GM23338 (cell line): ENCODE measurements around the gene NRG3. TPM values are rescaled to one million over a fixed set of nuclear protein-coding genes. Genes with fewer than 3 reads are reported as not detected.

Experiments
- ATAC-seq: fragments of 200-7000 bp; cut with Tn5 transposase; 3 replicates; pipeline ENCODE4 v1.9.1; 2020
- DNase-seq: peaks from one replicate; pipeline ENCODE4 v3.0.0-alpha.2; 2015; ENCODE audit warnings: low spot score
- H2AFZ ChIP-seq: fragments of 200-600 bp; sonication (generic); 2 replicates; pipeline ENCODE4 v1.8.0; 2016; ENCODE audit warnings: antibody characterized with exemption, mild to moderate bottlenecking, moderate library complexity
- H3F3A ChIP-seq: fragments of 200-600 bp; sonication (generic); replicated peaks from 2 replicates; pipeline ENCODE4 v1.8.0; 2017; ENCODE audit warnings: antibody characterized with exemption, mixed run types, low read depth
- H3K27ac ChIP-seq: fragments of 200-600 bp; sonication (generic); 2 replicates; pipeline ENCODE4 v1.6.1; 2016; ENCODE audit warnings: low read depth
- H3K27me3 ChIP-seq: fragments of 200-600 bp; sonication (generic); 2 replicates; pipeline ENCODE4 v1.8.0; 2016; ENCODE audit warnings: mild to moderate bottlenecking, mixed run types, moderate library complexity; ENCODE audit not compliant: insufficient read depth
- H3K36me3 ChIP-seq: fragments of 200-600 bp; sonication (generic); 2 replicates; pipeline ENCODE4 v1.8.0; 2016; ENCODE audit warnings: mild to moderate bottlenecking; ENCODE audit not compliant: insufficient read depth
- H3K4me1 ChIP-seq: fragments of 200-600 bp; sonication (generic); 2 replicates; pipeline ENCODE4 v1.8.0; 2016; ENCODE audit warnings: mild to moderate bottlenecking, moderate library complexity; ENCODE audit not compliant: insufficient read depth
- H3K4me2 ChIP-seq: fragments of 200-600 bp; sonication (generic); 2 replicates; pipeline ENCODE4 v1.7.1; 2017; ENCODE audit warnings: mixed run types
- H3K4me3 ChIP-seq: fragments of 200-600 bp; sonication (generic); 2 replicates; pipeline ENCODE4 v1.6.1; 2016; ENCODE audit warnings: mixed run types
- H3K79me2 ChIP-seq: fragments of 200-600 bp; sonication (generic); replicated peaks from 2 replicates; pipeline ENCODE4 v1.8.0; 2017; ENCODE audit warnings: mild to moderate bottlenecking; ENCODE audit not compliant: insufficient read depth
- H3K9me2 ChIP-seq: fragments of 200-600 bp; sonication (generic); 2 replicates; pipeline ENCODE4 v1.8.0; 2017; ENCODE audit not compliant: insufficient read depth
- H4K20me1 ChIP-seq: fragments of 200-600 bp; sonication (generic); replicated peaks from 2 replicates; pipeline ENCODE4 v1.8.0; 2017; ENCODE audit warnings: mild to moderate bottlenecking; ENCODE audit not compliant: insufficient read depth
- H3K27ac Mint-ChIP-seq: 2 replicates; pipeline ENCODE4 v1.8.0; 2020; ENCODE audit warnings: inconsistent platforms, mild to moderate bottlenecking, moderate library complexity, mixed read lengths
- H3K27me3 Mint-ChIP-seq: 3 replicates; pipeline ENCODE4 v1.8.0; 2022; ENCODE audit warnings: low read depth, mild to moderate bottlenecking, moderate library complexity, mixed read lengths, inconsistent platforms; ENCODE audit not compliant: insufficient read depth, poor library complexity
- H3K36me3 Mint-ChIP-seq: 3 replicates; pipeline ENCODE4 v1.8.0; 2021; ENCODE audit warnings: low read depth, mild to moderate bottlenecking, inconsistent platforms, moderate library complexity, mixed read lengths
- H3K4me1 Mint-ChIP-seq: 3 replicates; pipeline ENCODE4 v1.8.0; 2020; ENCODE audit warnings: mild to moderate bottlenecking, inconsistent platforms, mixed read lengths
- H3K4me3 Mint-ChIP-seq: 3 replicates; pipeline ENCODE4 v1.8.0; 2021; ENCODE audit warnings: moderate library complexity, mild to moderate bottlenecking, inconsistent platforms, mixed read lengths
- H3K9me3 Mint-ChIP-seq: 3 replicates; pipeline ENCODE4 v1.8.0; 2020; ENCODE audit warnings: moderate library complexity, mild to moderate bottlenecking, inconsistent platforms, mixed read lengths
- ETS1 ChIP-seq: IDR thresholded peaks from 2 replicates; pipeline ENCODE4 v1.6.1; 2016; ENCODE audit warnings: antibody characterized with exemption
- EZH2 ChIP-seq: fragments of 200-600 bp; sonication (generic); IDR thresholded peaks from one replicate; pipeline ENCODE4 v1.8.0; 2017; ENCODE audit warnings: antibody characterized with exemption, mild to moderate bottlenecking, low read depth; ENCODE audit not compliant: unreplicated experiment
- NANOG ChIP-seq: IDR thresholded peaks from 2 replicates; pipeline ENCODE4 v1.6.1; 2016; ENCODE audit warnings: antibody characterized with exemption, borderline replicate concordance
- POLR2AphosphoS5 ChIP-seq: IDR thresholded peaks from 2 replicates; pipeline ENCODE4 v1.6.1; 2016; ENCODE audit warnings: antibody characterized with exemption, low read depth
- REST ChIP-seq: IDR thresholded peaks from one replicate; pipeline ENCODE4 v1.6.1; 2018; ENCODE audit warnings: antibody characterized with exemption; ENCODE audit not compliant: unreplicated experiment
- STAT1 ChIP-seq: IDR thresholded peaks from one replicate; pipeline ENCODE4 v1.6.1; 2016; ENCODE audit warnings: antibody characterized with exemption; ENCODE audit not compliant: unreplicated experiment
- ZNF114 ChIP-seq: fragments of 250-450 bp; sonication (Bioruptor Pico); IDR thresholded peaks from 2 replicates; pipeline ENCODE4 v1.5.0; 2020; ENCODE audit warnings: mild to moderate bottlenecking, moderate library complexity
- ZNF331 ChIP-seq: fragments of 250-450 bp; sonication (Bioruptor Pico); IDR thresholded peaks from 2 replicates; pipeline ENCODE4 v1.5.0; 2020; ENCODE audit warnings: low read depth, mild to moderate bottlenecking, moderate library complexity
- polyA plus RNA-seq: library from polyadenylated mRNA; unstranded; fragments of >200 nt; fragmentation: Nextera tagmentation; extraction: Ambion mirVana; gene quantifications from 2 replicates; pipeline ENCODE4 v1.2.1, GENCODE V29; 2016
- total RNA-seq: library from RNA; depleted of rRNA; stranded (reverse); fragments of >200 nt; shearing (Covaris generic); gene quantifications from 2 replicates; pipeline ENCODE4 v1.2.3, GENCODE V29; 2014
- TF ChIP-seq, protein P1 (sequence below), 2 experiments: fragments of 200-600 bp in 1 of 2; sonication (generic) in 1 of 2; conservative IDR thresholded peaks; 2 replicates each; pipeline versions ENCODE4 v1.5.1 to v1.6.1; 2016 to 2017; ENCODE audit warnings: antibody characterized with exemption in 2 of 2, low read depth in 2 of 2, mild to moderate bottlenecking in 2 of 2, moderate library complexity in 1 of 2

NRG3 gene
- total and polyA plus RNA-seq, 2 experiments from 2014 or later, result 1.9 to 3.9 TPM

DNA sequence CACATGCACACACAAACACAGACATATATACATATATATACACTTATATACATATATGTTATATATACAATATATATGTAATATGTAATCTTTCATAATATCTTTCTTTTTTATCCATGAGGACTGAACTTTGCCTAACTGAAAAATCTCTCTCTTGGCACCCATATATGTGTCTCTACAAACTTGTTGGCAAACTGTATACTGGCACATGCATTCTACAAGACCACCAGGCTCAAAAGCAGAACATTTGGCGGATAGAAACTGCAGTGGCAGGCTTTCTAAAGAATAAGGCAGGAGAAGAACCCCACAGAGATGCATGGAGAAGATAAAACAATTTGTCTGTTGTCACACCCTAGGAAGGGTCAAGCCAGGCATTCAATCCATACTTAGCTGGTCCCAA is 165.3 kb downstream of the NRG3 start (continued):
- TF ChIP-seq, protein P1, sequence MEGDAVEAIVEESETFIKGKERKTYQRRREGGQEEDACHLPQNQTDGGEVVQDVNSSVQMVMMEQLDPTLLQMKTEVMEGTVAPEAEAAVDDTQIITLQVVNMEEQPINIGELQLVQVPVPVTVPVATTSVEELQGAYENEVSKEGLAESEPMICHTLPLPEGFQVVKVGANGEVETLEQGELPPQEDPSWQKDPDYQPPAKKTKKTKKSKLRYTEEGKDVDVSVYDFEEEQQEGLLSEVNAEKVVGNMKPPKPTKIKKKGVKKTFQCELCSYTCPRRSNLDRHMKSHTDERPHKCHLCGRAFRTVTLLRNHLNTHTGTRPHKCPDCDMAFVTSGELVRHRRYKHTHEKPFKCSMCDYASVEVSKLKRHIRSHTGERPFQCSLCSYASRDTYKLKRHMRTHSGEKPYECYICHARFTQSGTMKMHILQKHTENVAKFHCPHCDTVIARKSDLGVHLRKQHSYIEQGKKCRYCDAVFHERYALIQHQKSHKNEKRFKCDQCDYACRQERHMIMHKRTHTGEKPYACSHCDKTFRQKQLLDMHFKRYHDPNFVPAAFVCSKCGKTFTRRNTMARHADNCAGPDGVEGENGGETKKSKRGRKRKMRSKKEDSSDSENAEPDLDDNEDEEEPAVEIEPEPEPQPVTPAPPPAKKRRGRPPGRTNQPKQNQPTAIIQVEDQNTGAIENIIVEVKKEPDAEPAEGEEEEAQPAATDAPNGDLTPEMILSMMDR (conservative IDR thresholded peaks at IDR 0.05; ENCODE audit: low read depth in 2 of 2), result no peak
- TF ChIP-seq ZNF114 (CRISPR knock-in tag) (no peak), ETS1 (no peak), EZH2 (no peak), STAT1 (no peak), NANOG (no peak), POLR2AphosphoS5 (no peak), ZNF331 (CRISPR knock-in tag) (no peak)

DNA sequence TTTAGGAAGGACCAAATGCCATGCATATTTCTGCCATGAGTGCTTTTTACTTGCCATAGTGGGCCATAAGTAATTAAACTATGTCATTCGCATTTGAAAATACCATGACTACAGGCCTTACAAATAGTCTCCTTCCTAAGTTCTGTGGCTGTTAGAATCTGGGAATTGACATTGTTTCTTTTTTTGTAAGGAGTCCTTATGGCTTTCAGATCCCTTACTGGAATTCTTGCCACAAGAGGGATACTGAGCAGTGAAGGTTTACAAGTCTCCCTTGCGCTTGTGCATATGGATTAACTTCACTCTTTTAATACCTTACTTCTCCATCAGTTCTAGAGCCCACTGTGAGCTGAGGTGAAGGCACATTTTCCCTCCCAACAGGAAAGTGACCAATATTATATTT is 166.0 kb downstream of the NRG3 start:
- no peaks in the 10 kb centered on the region for H4K20me1 ChIP-seq
- no peaks in the 10 kb centered on the region for H3K9me2 ChIP-seq
- no peak overlapping the region for H3K4me2 ChIP-seq
- TF ChIP-seq REST, result no peak
- TF ChIP-seq, protein P1 (conservative IDR thresholded peaks at IDR 0.05; ENCODE audit: low read depth in 2 of 2), result peak in 1 of 2 experiments; percentile 47; a peak in 3 of 4 replicates
- H3K27ac Mint-ChIP-seq, result no peak overlapping the region
- H3K4me3 ChIP-seq, result no peak overlapping the region
- 0 out of 2 replicates have a peak, but pooled peaks cover 4% of the 10 kb centered on the region for H3K4me1 ChIP-seq
- H3K9me3 Mint-ChIP-seq, result peaks cover 2% of the 10 kb centered on the region; the same call in 2 of the 3 replicates
- no peaks in the 10 kb centered on the region for H3K79me2 ChIP-seq
- H3K4me3 Mint-ChIP-seq, result no peak overlapping the region
- H2AFZ ChIP-seq, result no peak overlapping the region
- H3K4me1 Mint-ChIP-seq, result peaks cover 12% of the 10 kb centered on the region
- no peaks in the 10 kb centered on the region for H3K27me3 Mint-ChIP-seq
- no peaks in the 10 kb centered on the region for H3F3A ChIP-seq
- ATAC-seq (peak; percentile 69), DNase-seq (peak; percentile 56)
- H3K36me3 ChIP-seq, result no peaks in the 10 kb centered on the region
- H3K27me3 ChIP-seq, result no peaks in the 10 kb centered on the region
- peaks cover 2% of the 10 kb centered on the region; the same call in 1 of the 3 replicates for H3K36me3 Mint-ChIP-seq
- no peak overlapping the region for H3K27ac ChIP-seq
